ENCODE data around the gene LENG8. TPM values are rescaled to one million over a fixed set of nuclear protein-coding genes. Genes with fewer than 3 reads are reported as not detected.

LENG8 gene
- total and polyA plus RNA-seq, 2 of the 8 experiments (the other 6 are each of a cell fraction or from before 2014, with no cell fraction given) = 62.2 to 108 TPM

- no peak; the same call in 1 of the 2 replicates for TF ChIP-seq YY1 (IDR thresholded peaks at IDR 0.05; ENCODE audit: low read depth, low read length)
- peak; percentile 76 to 83 for TF ChIP-seq RAD21 (IDR thresholded peaks at IDR 0.05 in 1 of 2, conservative IDR thresholded peaks at IDR 0.05 in 1 of 2; ENCODE audit: low read depth in 2 of 2, low read length in 2 of 2)
- no peak for TF ChIP-seq SIX5 (IDR thresholded peaks at IDR 0.05; ENCODE audit: low read depth, low read length)
- peak; percentile 78 to 88 (median 82) for TF ChIP-seq CTCF (IDR thresholded peaks at IDR 0.05; ENCODE audit: control extremely low read depth in 1 of 3, insufficient read depth in 1 of 3, low read depth in 1 of 3, low read length in 3 of 3)
- TF ChIP-seq POU5F1 (IDR thresholded peaks at IDR 0.05; ENCODE audit: low read depth, low read length) = no peak
Observed at GRCh38 chr19:54439174-54439851, 9.7 kb upstream of the LENG8 start (continued).

Data from H1 (cell line).